22Rv1 (cell line): ENCODE results near the gene TSEN2.

ENCODE experiments used
- H3K27ac ChIP-seq: fragments of 450-650 bp; 2 replicates; pipeline ENCODE4 v1.5.1; 2017
- CTCF ChIP-seq: fragments of 450-650 bp; IDR thresholded peaks from 2 replicates; pipeline ENCODE4 v1.5.1; 2017; ENCODE audit warnings: mild to moderate bottlenecking
- ZFX ChIP-seq: fragments of 450-650 bp; IDR thresholded peaks from 2 replicates; pipeline ENCODE4 v1.6.1; 2017; ENCODE audit warnings: antibody characterized with exemption, borderline replicate concordance

TSEN2 gene

GRCh38 chr3:12549971-12550760 lies 65.9 kb downstream of the TSEN2 start:
- H3K27ac ChIP-seq = no peak overlapping the region
- TF ChIP-seq CTCF (no peak), ZFX (no peak)

GRCh38 chr3:12553921-12554391 lies 69.7 kb downstream of the TSEN2 start:
- peak overlapping the region; percentile 93 for H3K27ac ChIP-seq
- TF ChIP-seq ZFX (no peak), CTCF (no peak)

- H3K27ac ChIP-seq = peak overlapping the region; percentile 93
- no peak for TF ChIP-seq CTCF
- TF ChIP-seq ZFX = no peak
These were observed 72.0 kb downstream of the TSEN2 start for GRCh38 chr3:12556314-12556689.

- TF ChIP-seq ZFX = no peak
- TF ChIP-seq CTCF = no peak
- H3K27ac ChIP-seq = peak within 1 kb of the TSS; percentile 93
These were observed 72.6 kb downstream of the TSEN2 start, which contains the start of gene MKRN2 for GRCh38 chr3:12556690-12557472. TSS of gene MKRN2 (plus strand) at chr3:12557087. CDS start at chr3:12557151, 64 bp downstream.

- no peak for TF ChIP-seq ZFX
- TF ChIP-seq CTCF = no peak
- peak overlapping the region; percentile 93 for H3K27ac ChIP-seq
These were observed 73.3 kb downstream of the TSEN2 start for GRCh38 chr3:12557473-12558100.

- no peak for TF ChIP-seq ZFX
- no peak for TF ChIP-seq CTCF
- H3K27ac ChIP-seq = no peak overlapping the region
These were observed 74.4 kb downstream of the TSEN2 start for GRCh38 chr3:12558706-12559105.

- no peak overlapping the region for H3K27ac ChIP-seq
- TF ChIP-seq CTCF = no peak
- TF ChIP-seq ZFX = no peak
These were observed 75.2 kb downstream of the TSEN2 start for GRCh38 chr3:12559520-12559919.
